Fibroblast of pulmonary artery (primary cell): ENCODE measurements around the gene RAB43.

Source experiments
- DNase-seq: peaks from one replicate; pipeline ENCODE4 v3.0.0-alpha.2; 2010; ENCODE audit warnings: low read depth
- H3K4me3 ChIP-seq: replicated peaks from 2 replicates; pipeline ENCODE4 v1.5.1; 2011; ENCODE audit warnings: low read depth, mild to moderate bottlenecking, control low read depth, low read length, moderate library complexity
- TF ChIP-seq, protein P1 (sequence below): IDR thresholded peaks from 2 replicates; pipeline ENCODE4 v1.5.1; 2011; ENCODE audit warnings: mild to moderate bottlenecking, control low read depth, low read length, inconsistent platforms; ENCODE audit errors: missing control alignments

RAB43 gene

DNA sequence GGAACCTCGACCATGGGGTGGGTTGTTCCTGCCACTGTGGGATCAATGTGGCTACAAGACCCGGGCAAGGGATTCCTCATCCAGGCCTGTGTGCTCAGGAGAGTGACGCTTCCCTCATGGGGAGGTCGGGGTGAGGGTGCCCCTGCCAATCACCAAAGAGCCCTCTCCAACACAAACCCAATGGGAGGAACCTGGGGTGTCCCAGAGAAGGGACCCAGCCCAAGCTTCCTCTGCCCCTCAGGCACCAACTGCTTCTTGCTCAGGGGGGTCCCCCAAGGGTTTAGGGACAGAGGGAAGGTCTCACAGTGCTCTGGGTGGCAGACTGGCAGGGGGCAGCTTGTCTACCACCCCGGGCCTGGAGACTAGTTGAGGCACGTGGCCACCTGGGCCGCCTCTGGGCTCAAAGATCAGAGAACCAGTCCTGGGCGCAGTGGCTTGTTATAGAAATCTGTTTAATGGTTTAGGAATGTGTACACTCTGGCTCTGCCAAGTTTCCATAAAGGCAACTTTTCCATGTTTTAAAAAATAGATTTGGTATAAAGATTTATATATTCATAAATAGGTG is 34.4 kb downstream of the RAB43 start:
- DNase-seq: peak; percentile 39
- TF ChIP-seq, protein P1, sequence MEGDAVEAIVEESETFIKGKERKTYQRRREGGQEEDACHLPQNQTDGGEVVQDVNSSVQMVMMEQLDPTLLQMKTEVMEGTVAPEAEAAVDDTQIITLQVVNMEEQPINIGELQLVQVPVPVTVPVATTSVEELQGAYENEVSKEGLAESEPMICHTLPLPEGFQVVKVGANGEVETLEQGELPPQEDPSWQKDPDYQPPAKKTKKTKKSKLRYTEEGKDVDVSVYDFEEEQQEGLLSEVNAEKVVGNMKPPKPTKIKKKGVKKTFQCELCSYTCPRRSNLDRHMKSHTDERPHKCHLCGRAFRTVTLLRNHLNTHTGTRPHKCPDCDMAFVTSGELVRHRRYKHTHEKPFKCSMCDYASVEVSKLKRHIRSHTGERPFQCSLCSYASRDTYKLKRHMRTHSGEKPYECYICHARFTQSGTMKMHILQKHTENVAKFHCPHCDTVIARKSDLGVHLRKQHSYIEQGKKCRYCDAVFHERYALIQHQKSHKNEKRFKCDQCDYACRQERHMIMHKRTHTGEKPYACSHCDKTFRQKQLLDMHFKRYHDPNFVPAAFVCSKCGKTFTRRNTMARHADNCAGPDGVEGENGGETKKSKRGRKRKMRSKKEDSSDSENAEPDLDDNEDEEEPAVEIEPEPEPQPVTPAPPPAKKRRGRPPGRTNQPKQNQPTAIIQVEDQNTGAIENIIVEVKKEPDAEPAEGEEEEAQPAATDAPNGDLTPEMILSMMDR: no peak
- H3K4me3 ChIP-seq: no peak overlapping the region

DNA sequence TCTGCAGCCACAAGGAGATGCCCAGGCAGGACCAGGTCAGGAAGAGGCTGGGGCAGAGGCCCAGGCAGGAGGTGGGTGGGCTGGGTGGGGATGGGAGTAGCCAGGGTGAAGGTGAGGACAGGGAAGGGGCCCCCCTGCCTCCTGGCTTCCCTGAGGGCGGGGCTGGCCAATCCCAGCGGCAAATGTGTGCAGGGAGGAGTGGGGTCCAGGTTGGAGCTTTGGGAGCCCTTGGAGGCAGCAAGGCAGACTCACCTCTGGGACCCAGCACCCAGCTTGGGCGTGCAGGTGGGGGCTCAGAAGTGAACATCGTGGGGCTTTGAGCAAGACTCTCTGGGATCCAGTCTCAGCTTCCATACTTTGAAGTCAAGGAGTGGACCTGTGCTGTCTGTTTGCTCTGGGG is 35.8 kb downstream of the RAB43 start:
- TF ChIP-seq, protein P1: no peak
- no peak overlapping the region for H3K4me3 ChIP-seq
- no peak for DNase-seq

DNA sequence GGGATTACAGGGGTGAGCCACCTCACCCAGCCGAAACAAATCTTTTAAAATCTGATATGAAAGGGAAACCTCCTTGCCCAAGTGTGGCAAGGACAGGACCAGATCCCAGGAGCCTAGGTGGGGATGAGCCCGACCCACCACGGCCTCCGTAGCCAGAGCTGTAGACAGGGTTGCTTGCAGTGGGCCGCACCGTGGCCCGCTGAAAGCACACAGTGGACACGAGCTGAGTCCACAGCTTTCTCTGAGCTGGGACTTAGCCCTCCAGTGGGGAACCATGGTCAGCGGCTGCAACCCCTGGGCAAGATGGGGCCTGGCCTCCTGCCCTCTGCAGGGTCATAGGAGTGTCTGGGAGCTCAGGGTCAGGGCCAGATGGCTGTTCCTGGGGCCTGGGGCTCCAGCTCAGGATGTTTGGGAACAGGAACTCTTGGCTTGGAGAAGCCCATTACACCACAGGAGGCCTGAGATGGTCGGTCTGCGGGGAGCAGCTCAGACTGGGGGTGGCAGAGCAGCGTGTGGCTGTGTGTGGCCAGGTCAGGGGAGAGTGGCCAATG is 36.4 kb downstream of the RAB43 start:
- no peak overlapping the region for H3K4me3 ChIP-seq
- TF ChIP-seq, protein P1: no peak
- DNase-seq: no peak

DNA sequence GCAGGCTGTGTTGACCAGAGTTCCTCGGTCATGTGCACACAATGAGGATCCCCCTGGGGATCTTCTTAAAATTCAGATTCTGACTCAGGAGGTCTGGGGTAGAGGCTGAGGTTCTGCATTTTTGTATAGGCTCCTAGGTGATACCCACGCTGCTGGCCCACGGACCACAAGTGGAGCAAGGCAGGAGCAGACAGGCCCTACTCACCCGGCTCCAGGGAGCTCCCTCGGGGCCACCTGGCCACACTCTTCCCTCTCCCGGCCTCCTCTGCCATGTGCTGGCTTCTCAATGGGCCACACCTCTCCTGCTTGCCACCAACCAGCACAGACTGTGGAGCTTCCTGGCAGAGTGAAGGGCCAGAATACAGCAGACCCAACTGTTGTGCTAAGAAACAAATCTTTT is 37.1 kb downstream of the RAB43 start:
- no peak overlapping the region for H3K4me3 ChIP-seq
- TF ChIP-seq, protein P1: no peak
- DNase-seq: no peak

DNA sequence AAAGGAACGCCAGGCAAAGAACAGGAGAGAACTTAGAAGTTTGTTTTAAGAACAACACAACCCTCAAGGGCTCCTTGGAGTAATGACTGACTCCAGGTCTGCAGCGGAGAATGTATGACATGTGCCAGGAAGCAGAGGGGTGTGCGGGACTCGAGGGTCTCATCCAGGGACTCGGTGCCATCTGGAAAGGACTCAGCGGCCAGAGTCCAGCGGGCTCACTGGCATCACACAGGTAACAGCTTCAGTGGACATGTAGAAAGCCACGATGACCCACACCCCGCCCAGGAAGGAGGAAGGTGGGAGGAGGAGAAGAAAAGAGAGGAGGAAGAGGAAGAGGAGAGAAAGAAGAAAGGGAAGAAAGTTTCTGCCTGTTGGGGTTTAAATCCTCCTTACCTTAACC is 39.6 kb downstream of the RAB43 start:
- DNase-seq: no peak
- TF ChIP-seq, protein P1: no peak
- H3K4me3 ChIP-seq: no peak overlapping the region

DNA sequence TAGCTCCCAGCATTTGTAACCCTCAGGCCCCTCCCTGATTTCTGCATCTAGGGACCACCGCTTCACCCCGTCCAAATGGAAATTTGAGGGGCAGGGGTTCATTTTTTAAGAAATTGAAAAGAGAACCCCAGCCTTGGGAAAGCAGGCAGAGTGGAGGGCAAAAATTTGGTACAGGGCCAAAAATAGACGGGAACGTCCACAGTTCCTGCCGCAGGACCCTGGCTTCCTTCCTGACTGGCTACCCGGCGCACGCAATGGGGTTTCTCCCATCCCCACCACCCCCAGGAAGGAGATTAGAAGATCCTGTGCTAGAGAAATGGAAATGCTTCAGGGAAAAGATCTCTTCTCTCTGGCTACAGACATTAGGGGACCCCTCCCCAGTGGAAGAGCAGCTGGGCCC is 40.1 kb downstream of the RAB43 start:
- TF ChIP-seq, protein P1: no peak
- no peak for DNase-seq
- H3K4me3 ChIP-seq: no peak overlapping the region

DNA sequence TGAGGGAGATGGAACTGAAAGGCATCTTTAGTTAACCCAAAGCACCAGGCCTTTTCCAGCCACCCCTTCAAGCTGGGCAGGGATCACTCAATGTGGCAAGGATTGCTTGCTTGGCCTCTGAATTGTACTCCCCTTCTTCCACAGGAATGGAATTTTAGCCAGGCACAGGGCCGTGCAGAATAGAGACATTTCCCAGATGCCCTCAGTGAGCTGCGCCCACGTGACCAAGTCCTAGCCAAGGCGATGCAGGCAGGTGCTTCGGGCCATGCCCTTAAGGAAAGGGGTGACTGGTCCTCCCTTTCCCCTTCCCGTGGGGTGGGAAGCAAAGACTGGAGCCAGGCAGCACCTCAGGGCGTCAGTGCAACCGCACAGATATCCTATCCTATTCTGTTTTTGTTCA is 43.1 kb downstream of the RAB43 start:
- no peak for DNase-seq
- TF ChIP-seq, protein P1: no peak
- no peak overlapping the region for H3K4me3 ChIP-seq
